Measurements from ENCODE around the gene ITGA2B. TPM values are rescaled to one million over a fixed set of nuclear protein-coding genes. Genes with fewer than 3 reads are reported as not detected.
A peak's percentile ranks its signal among the peaks of the same experiment; 100 is the strongest.

Gene ITGA2B
- polyA plus RNA-seq, 1 experiment, result 0.15 TPM

DNA sequence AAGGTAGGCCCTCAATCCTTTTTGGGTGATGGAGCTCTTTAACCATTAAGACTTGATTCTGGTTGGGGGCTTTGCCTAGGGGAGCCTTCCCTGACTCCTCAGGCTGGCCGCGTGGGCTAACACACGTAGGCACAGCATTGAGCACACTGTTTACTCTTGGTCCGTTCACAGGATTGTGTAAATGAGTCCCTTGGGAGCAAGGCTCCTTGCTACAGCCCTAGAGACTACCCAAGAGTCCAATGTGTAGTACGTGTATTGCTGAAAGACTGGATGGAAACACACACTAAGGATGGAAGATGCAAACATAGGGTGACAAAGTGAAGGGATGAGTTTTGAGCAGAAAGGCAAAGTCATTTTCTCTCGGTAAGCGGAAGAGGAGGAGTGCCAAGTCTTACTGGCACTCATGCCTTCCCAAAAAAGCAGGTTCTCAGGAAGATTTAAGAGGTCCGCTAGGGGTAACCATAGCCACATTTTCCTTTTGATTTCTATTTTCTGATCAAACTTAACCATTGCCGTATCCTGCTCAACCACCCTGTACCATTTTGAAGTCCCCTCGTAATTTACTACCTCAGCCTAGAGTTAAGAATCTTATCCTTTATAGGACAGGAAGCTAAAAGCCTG lies 911 bp upstream of the ITGA2B start:
- no peak overlapping the region for H3K27ac ChIP-seq (ENCODE audit: low read depth, low read length)
- no peaks in the 10 kb centered on the region for H3K27me3 ChIP-seq (ENCODE audit: control insufficient read depth, insufficient read depth, low read length)
- no peak for DNase-seq (ENCODE audit: low read depth, low spot score)
- H3K9me3 ChIP-seq (ENCODE audit: control insufficient read depth, insufficient read depth, low read length), result no peaks in the 10 kb centered on the region; the same call in 1 of the 2 replicates
- ChIA-PET CTCF (interaction anchor here (1.3 to 1.5 kb wide), 2 partner anchors 10 to 27 kb away, joined by 3 to 5 read pairs; partner anchors contain the start of gene FAM171A2), POLR2A (no interaction called here)
- no peak for TF ChIP-seq CTCF (IDR thresholded peaks at IDR 0.05; ENCODE audit: low read depth, low read length)
- no peak overlapping the region for H3K4me3 ChIP-seq (ENCODE audit: low read depth, low read length)

DNA sequence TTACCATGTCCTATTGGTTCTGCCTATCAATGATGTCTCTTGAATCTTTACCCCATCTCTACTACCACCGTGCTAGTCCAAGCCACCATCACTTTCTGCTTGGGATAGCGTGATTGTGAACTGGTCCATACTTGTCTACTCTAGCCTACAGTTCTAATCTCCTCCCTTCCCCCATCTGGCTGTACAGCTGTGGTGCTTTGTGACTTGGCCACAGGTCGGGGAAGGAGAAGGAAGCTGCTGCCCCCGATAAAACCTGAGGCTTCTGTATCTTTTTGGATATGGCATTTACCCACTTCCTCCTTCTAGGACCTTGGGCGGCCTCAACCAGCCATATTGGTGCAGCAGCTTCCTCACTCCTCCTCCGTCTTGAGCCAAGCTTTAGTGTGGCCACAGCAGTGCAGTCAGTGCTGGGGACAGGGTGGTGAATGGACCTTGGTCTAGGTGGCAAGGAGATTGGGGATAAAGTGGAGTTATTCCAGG lies 314 bp upstream of the ITGA2B start:
- DNase-seq (ENCODE audit: low read depth, low spot score), result no peak
- H3K9me3 ChIP-seq (ENCODE audit: control insufficient read depth, insufficient read depth, low read length), result no peaks in the 10 kb centered on the region; the same call in 1 of the 2 replicates
- POLR2A ChIA-PET, result no interaction called here

GRCh38 chr17:44387804-44388203 lies 1.6 kb downstream of the ITGA2B start:
- POLR2A ChIA-PET, result no interaction called here
- Histone ChIP-seq H3K27me3 (ENCODE audit: control insufficient read depth, insufficient read depth, low read length) (peaks cover 23% of the 10 kb centered on the region), H3K9me3 (ENCODE audit: control insufficient read depth, insufficient read depth, low read length) (no peaks in the 10 kb centered on the region; the same call in 1 of the 2 replicates), H3K4me3 (ENCODE audit: low read depth, low read length) (no peak overlapping the region), H3K27ac (ENCODE audit: low read depth, low read length) (no peak overlapping the region)
- CTCF ChIA-PET, result no interaction called here
- no peak for TF ChIP-seq CTCF (IDR thresholded peaks at IDR 0.05; ENCODE audit: low read depth, low read length)
- DNase-seq (ENCODE audit: low read depth, low spot score), result no peak

More for the DNA sequence above, 314 bp upstream of the ITGA2B start:
- CTCF ChIA-PET, result interaction anchor here (1.3 kb wide), 1 partner anchor 10 kb away, joined by 5 read pairs; no protein-coding TSS in a partner anchor
- Histone ChIP-seq H3K27ac (ENCODE audit: low read depth, low read length) (no peak overlapping the region), H3K4me3 (ENCODE audit: low read depth, low read length) (no peak overlapping the region), H3K27me3 (ENCODE audit: control insufficient read depth, insufficient read depth, low read length) (peaks cover 4% of the 10 kb centered on the region)
- TF ChIP-seq CTCF (IDR thresholded peaks at IDR 0.05; ENCODE audit: low read depth, low read length), result no peak

DNA sequence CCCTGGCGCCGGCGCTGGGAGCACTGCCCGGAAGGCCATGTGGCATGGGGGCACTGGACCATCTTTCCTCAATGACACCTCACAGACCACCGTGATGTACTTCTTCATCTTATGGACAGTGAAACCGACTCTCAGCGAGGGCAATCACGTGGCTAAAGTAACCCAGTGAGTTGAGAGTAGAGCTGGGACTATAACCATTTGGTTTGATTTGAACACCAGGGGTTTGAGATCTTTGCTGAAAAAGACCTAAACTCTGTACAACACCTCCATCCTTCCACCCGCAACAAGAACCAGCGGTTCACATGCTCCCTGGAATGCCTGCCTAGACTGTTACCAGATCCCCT lies 3.3 kb downstream of the ITGA2B start:
- Histone ChIP-seq H3K27ac (ENCODE audit: low read depth, low read length) (no peak overlapping the region), H3K9me3 (ENCODE audit: control insufficient read depth, insufficient read depth, low read length) (no peaks in the 10 kb centered on the region; the same call in 1 of the 2 replicates), H3K27me3 (ENCODE audit: control insufficient read depth, insufficient read depth, low read length) (peaks cover 25% of the 10 kb centered on the region), H3K4me3 (ENCODE audit: low read depth, low read length) (peak overlapping the region; percentile 65; the same call in 1 of the 2 replicates)
- TF ChIP-seq CTCF (IDR thresholded peaks at IDR 0.05; ENCODE audit: low read depth, low read length), result no peak
- POLR2A ChIA-PET, result no interaction called here
- CTCF ChIA-PET, result interaction anchor here (0.6 to 3.3 kb wide), 4 partner anchors 15 to 137 kb away, joined by 3 to 12 read pairs (median 9); partner anchors contain the start of gene FAM171A2
- DNase-seq (ENCODE audit: low read depth, low spot score), result no peak
